B cell (primary cell): ENCODE data around the gene GLB1L2. TPM values are rescaled to one million over a fixed set of nuclear protein-coding genes. Genes with fewer than 3 reads are reported as not detected.
"Not testable (repeated sequence)": the region's sequence is repeated elsewhere in the genome, so short reads cannot be mapped to it uniquely, and the experiment has no call there.

ENCODE experiments used
- ATAC-seq: fragments of 200-7000 bp; cut with Tn5 transposase; one replicate; pipeline ENCODE4 v1.10.0; 2021; ENCODE audit warnings: low read depth, mild to moderate bottlenecking, moderate number of reproducible peaks, moderate library complexity
- CTCF ChIA-PET: fragments of 350-600 bp; sonication (Branson Sonifier 250); formaldehyde crosslinking; loops from one replicate; lab custom pipeline; 2021; ENCODE audit warnings: antibody characterized with exemption, inconsistent platforms; lab: Charles Lee
- POLR2A ChIA-PET: fragments of 350-600 bp; sonication (Branson Sonifier 250); formaldehyde crosslinking; loops from one replicate; lab custom pipeline; 2021; ENCODE audit warnings: antibody characterized with exemption; lab: Charles Lee
- DNase-seq: peaks from one replicate; pipeline ENCODE4 v3.0.0; 2013
- H2AFZ ChIP-seq: 2 replicates; pipeline ENCODE4 v1.6.1; 2012; ENCODE audit warnings: mild to moderate bottlenecking, low read depth, low read length; ENCODE audit not compliant: insufficient read depth, poor library complexity, severe bottlenecking
- H3K27ac ChIP-seq, 2 donors: 1 replicate in 1 of 2; 2 replicates in 1 of 2; pipeline ENCODE4 v1.5.1; 2012 to 2013; ENCODE audit warnings: low read length in 2 of 2, mild to moderate bottlenecking in 2 of 2, moderate library complexity in 1 of 2
- H3K27me3 ChIP-seq, 4 experiments: fragments of 200-600 bp in 1 of 4; sonication (generic) in 1 of 4; replicated peaks in 1 of 4; 1 replicate in 2 of 4; 2 replicates in 2 of 4; pipeline versions ENCODE4 v1.6.1 to v1.7.0; 2013 to 2016; ENCODE audit warnings: low read length in 3 of 4, mild to moderate bottlenecking in 2 of 4, mixed read lengths in 1 of 4, moderate library complexity in 1 of 4; ENCODE audit not compliant: insufficient read depth in 4 of 4, control insufficient read depth in 3 of 4; ENCODE audit errors: control extremely low read depth in 1 of 4
- H3K36me3 ChIP-seq, 2 experiments: replicated peaks in 1 of 2; 1 replicate in 1 of 2; 2 replicates in 1 of 2; pipeline versions ENCODE4 v1.6.1 to v1.7.1; 2013; ENCODE audit warnings: low read length in 1 of 2; ENCODE audit not compliant: insufficient read depth in 2 of 2, control insufficient read depth in 1 of 2; ENCODE audit errors: control extremely low read depth in 1 of 2, extremely low read depth in 1 of 2
- H3K4me1 ChIP-seq, 2 donors: fragments of 200-600 bp in 1 of 2; sonication (generic) in 1 of 2; 1 replicate in 1 of 2; 2 replicates in 1 of 2; pipeline versions ENCODE4 v1.5.1 to v1.6.1; 2013 to 2017; ENCODE audit warnings: low read length in 2 of 2; ENCODE audit not compliant: control insufficient read depth in 2 of 2, insufficient read depth in 2 of 2
- H3K4me2 ChIP-seq: replicated peaks from 2 replicates; pipeline ENCODE3; 2012; ENCODE audit warnings: mild to moderate bottlenecking, low read depth, low read length; ENCODE audit not compliant: poor library complexity, severe bottlenecking
- H3K4me3 ChIP-seq, 5 experiments: fragments of 200-600 bp in 1 of 5; sonication (generic) in 1 of 5; 1 replicate in 3 of 5; 2 replicates in 2 of 5; pipeline versions ENCODE4 v1.5.1 to v1.7.0; 2011 to 2016; ENCODE audit warnings: low read length in 4 of 5, mild to moderate bottlenecking in 4 of 5, low read depth in 2 of 5, control low read depth in 1 of 5, moderate library complexity in 1 of 5; ENCODE audit not compliant: insufficient read depth in 1 of 5; ENCODE audit errors: control extremely low read depth in 1 of 5, extremely low read depth in 1 of 5
- H3K79me2 ChIP-seq: fragments of 200-600 bp; sonication (generic); one replicate; pipeline ENCODE4 v1.6.0; 2016; ENCODE audit warnings: low read length; ENCODE audit not compliant: control insufficient read depth, insufficient read depth
- H3K9ac ChIP-seq: fragments of 200-600 bp; sonication (generic); 2 replicates; pipeline ENCODE4 v1.6.1; 2017; ENCODE audit warnings: mild to moderate bottlenecking, low read length, moderate library complexity
- H3K9me3 ChIP-seq, 3 donors: one replicate each; pipeline versions ENCODE4 v1.6.1 to v1.7.1; 2013; ENCODE audit warnings: low read length in 2 of 3; ENCODE audit not compliant: control insufficient read depth in 2 of 3, insufficient read depth in 1 of 3; ENCODE audit errors: control extremely low read depth in 1 of 3
- H4K20me1 ChIP-seq: 2 replicates; pipeline ENCODE4 v1.6.0; 2012; ENCODE audit warnings: mild to moderate bottlenecking, low read length; ENCODE audit not compliant: insufficient read depth, control insufficient read depth, poor library complexity, severe bottlenecking
- H3K27ac Mint-ChIP-seq: one replicate; pipeline ENCODE4 v1.8.0; 2021; ENCODE audit warnings: mixed read lengths
- H3K27me3 Mint-ChIP-seq: one replicate; pipeline ENCODE4 v1.8.0; 2021; ENCODE audit warnings: mixed read lengths
- H3K4me1 Mint-ChIP-seq: one replicate; pipeline ENCODE4 v1.8.0; 2021; ENCODE audit warnings: mixed read lengths
- H3K4me3 Mint-ChIP-seq: one replicate; pipeline ENCODE4 v1.8.0; 2021; ENCODE audit warnings: mixed read lengths
- H3K9me3 Mint-ChIP-seq: one replicate; pipeline ENCODE4 v1.8.0; 2022; ENCODE audit warnings: mixed read lengths; ENCODE audit not compliant: insufficient read depth
- EZH2 ChIP-seq: IDR thresholded peaks from 2 replicates; pipeline ENCODE4 v1.6.1; 2012; ENCODE audit warnings: borderline replicate concordance, low read depth, mild to moderate bottlenecking, moderate library complexity, low read length; ENCODE audit not compliant: insufficient read depth, poor library complexity, severe bottlenecking
- WGBS: methylation state at CpG from one replicate; pipeline ENCODE4 v1.1.5; 2013; ENCODE audit warnings: missing lambda C conversion rate; ENCODE audit not compliant: insufficient coverage; 5-methylcytosine and 5-hydroxymethylcytosine counted together
- intact Hi-C: fragments of 100-400 bp; cut with micrococcal nuclease; formaldehyde crosslinking; loops from one replicate; pipeline ENCODE4 v1.10.0; 2022
- polyA plus RNA-seq: library from polyadenylated mRNA; depleted of rRNA; stranded (reverse); fragments of >200 nt; gene quantifications from 2 replicates; pipeline ENCODE4 v1.2.3, GENCODE V29; 2012
- total RNA-seq, 2 donors: library from RNA; stranded (reverse); fragments of 120-200 nt in 1 of 2; gene quantifications; 1 replicate in 1 of 2; 2 replicates in 1 of 2; pipeline versions ENCODE4 v1.2.3 to v1.2.4, GENCODE V29; 2013 to 2022
- TF ChIP-seq, protein P1 (sequence below): fragments of 200-600 bp; IDR thresholded peaks from one replicate; pipeline ENCODE4 v1.8.0; 2022; ENCODE audit warnings: antibody characterized with exemption, mild to moderate bottlenecking

Gene GLB1L2
- total and polyA plus RNA-seq, 2 donors (not counting 1 experiment from before 2014, with no cell fraction given) = 0.31 to 0.44 TPM

DNA sequence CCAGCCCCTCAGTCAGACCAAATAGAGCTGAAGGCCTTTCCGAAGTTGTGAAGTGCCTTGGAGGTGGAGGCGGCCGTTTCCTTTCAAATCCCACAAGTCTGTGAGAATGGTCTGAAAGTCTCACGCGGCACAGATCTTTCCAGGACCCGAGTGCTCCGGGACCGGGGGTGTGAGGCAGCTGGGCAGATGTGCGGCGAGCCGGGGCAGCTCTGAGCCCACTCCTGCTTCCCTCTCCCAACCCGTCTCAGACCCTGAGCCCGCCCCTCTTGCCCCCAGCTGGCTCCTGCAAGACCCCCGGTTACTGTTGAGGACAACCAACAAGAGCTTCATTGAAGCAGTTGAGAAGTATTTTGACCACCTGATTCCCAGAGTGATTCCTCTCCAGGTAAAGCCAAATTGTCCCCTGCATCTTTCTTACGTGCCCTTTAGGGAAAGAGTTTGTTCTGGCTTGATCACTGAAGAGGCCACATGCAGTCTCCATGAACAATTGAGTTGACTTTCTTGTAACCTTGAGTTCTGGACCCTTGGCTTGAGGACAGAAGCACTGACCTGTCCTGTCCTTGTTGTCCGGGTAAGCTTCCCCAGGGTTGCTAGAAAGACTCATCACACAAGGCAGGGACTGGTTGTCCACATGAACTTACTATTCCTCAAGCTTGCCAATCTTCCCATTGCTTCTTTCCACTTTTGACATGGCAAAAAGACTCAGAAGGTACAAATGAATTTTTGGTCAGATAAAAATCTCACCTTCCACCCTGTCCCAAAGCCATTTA is 48.1 kb upstream of the GLB1L2 start:
- Histone ChIP-seq H3K36me3 (no peaks in the 10 kb centered on the region), H3K79me2 (no peaks in the 10 kb centered on the region), H3K4me1 (no peaks in the 10 kb centered on the region), H4K20me1 (no peaks in the 10 kb centered on the region), H3K27me3 (peaks cover 0 to 11% (median 2%) of the 10 kb centered on the region in 4 experiments), H3K4me2 (no peak overlapping the region), H3K27ac (no peak overlapping the region), H2AFZ (no peak overlapping the region), H3K9ac (no peak overlapping the region), H3K9me3 (peaks cover 0 to 1% (median 0%) of the 10 kb centered on the region in 3 donors), H3K4me3 (no peak overlapping the region)
- DNase-seq (no peak), ATAC-seq (no peak)
- intact Hi-C loops = no loop called here
- TF ChIP-seq EZH2 = no peak
- TF ChIP-seq, protein P1, sequence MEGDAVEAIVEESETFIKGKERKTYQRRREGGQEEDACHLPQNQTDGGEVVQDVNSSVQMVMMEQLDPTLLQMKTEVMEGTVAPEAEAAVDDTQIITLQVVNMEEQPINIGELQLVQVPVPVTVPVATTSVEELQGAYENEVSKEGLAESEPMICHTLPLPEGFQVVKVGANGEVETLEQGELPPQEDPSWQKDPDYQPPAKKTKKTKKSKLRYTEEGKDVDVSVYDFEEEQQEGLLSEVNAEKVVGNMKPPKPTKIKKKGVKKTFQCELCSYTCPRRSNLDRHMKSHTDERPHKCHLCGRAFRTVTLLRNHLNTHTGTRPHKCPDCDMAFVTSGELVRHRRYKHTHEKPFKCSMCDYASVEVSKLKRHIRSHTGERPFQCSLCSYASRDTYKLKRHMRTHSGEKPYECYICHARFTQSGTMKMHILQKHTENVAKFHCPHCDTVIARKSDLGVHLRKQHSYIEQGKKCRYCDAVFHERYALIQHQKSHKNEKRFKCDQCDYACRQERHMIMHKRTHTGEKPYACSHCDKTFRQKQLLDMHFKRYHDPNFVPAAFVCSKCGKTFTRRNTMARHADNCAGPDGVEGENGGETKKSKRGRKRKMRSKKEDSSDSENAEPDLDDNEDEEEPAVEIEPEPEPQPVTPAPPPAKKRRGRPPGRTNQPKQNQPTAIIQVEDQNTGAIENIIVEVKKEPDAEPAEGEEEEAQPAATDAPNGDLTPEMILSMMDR = no peak
- POLR2A ChIA-PET = no interaction called here
- Mint-ChIP-seq H3K4me1 (no peaks in the 10 kb centered on the region), H3K9me3 (peaks cover 4% of the 10 kb centered on the region), H3K4me3 (no peak overlapping the region), H3K27ac (no peak overlapping the region), H3K27me3 (peaks cover 42% of the 10 kb centered on the region)
- 89% methylated on average over 16 of the region's 16 CpGs for WGBS
- CTCF ChIA-PET = no interaction called here

DNA sequence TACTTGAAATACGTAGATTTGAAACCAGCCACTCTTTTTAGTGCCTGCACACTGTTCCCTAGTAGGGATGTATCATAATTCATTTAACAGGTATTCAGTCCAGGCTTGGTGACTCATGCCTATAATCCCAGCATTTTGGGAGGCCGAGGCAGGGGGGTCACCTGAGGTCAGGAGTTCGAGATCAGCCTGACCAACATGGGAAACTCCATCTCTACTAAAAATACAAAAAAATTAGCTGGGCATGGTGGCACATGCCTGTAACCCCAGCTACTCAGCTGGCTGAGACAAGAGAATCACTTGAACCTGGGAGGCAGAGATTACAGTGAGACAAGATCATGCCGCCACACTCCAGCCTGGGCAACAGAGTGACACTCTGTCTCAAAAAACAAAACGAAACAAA is 47.4 kb upstream of the GLB1L2 start:
- H3K27ac ChIP-seq, ATAC-seq, H3K4me3 Mint-ChIP-seq, H3K27ac Mint-ChIP-seq, intact Hi-C loops, DNase-seq, H3K4me1 Mint-ChIP-seq, H3K4me3 ChIP-seq, H3K9ac ChIP-seq, H3K36me3 ChIP-seq, H3K79me2 ChIP-seq, H4K20me1 ChIP-seq, H3K9me3 Mint-ChIP-seq, H2AFZ ChIP-seq, H3K9me3 ChIP-seq, CTCF ChIA-PET, H3K4me1 ChIP-seq, POLR2A ChIA-PET, H3K4me2 ChIP-seq, H3K27me3 ChIP-seq: not testable (repeated sequence)
- WGBS = 81% methylated on average over 3 of the region's 5 CpGs
- peaks cover 37% of the 10 kb centered on the region for H3K27me3 Mint-ChIP-seq
